Subcutaneous adipose tissue (tissue), 4 donors: ENCODE measurements around the gene DCC. TPM values are rescaled to one million over a fixed set of nuclear protein-coding genes. Genes with fewer than 3 reads are reported as not detected.

Source experiments
- CTCF ChIP-seq: fragments of 450-650 bp; IDR thresholded peaks from one replicate; pipeline ENCODE4 v1.5.1; 2016; ENCODE audit warnings: low read depth, mild to moderate bottlenecking, control low read depth, antibody characterized with exemption, moderate library complexity
- total RNA-seq, 4 donors: library from RNA; depleted of rRNA; stranded (reverse); fragments of >200 nt; gene quantifications; one replicate each; pipeline ENCODE4 v1.1.0, GENCODE V29; 2016

The DCC gene
- total RNA-seq, 4 donors from 2014 or later: not detected

- TF ChIP-seq CTCF: no peak
Observed at GRCh38 chr18:52620926-52621439, 281.0 kb downstream of the DCC start.

GRCh38 chr18:52624702-52625101 lies 284.7 kb downstream of the DCC start:
- no peak for TF ChIP-seq CTCF

- no peak for TF ChIP-seq CTCF
Observed at GRCh38 chr18:52636536-52636935, 296.5 kb downstream of the DCC start.

- TF ChIP-seq CTCF: no peak
Observed at GRCh38 chr18:52648201-52648600, 308.2 kb downstream of the DCC start.

- no peak for TF ChIP-seq CTCF
Observed at GRCh38 chr18:52652391-52652790, 312.4 kb downstream of the DCC start.

GRCh38 chr18:52657043-52657805 lies 317.2 kb downstream of the DCC start:
- TF ChIP-seq CTCF: no peak

- TF ChIP-seq CTCF: no peak
Observed at GRCh38 chr18:52667463-52668065, 327.6 kb downstream of the DCC start.
